ENCODE results near the gene CLOCK. TPM values are rescaled to one million over a fixed set of nuclear protein-coding genes. Genes with fewer than 3 reads are reported as not detected.
"Not testable (repeated sequence)": the region's sequence is repeated elsewhere in the genome, so short reads cannot be mapped to it uniquely, and the experiment has no call there.

Gene CLOCK
- total RNA-seq, 1 donor from 2014 or later = 26.1 TPM

GRCh38 chr4:55560096-55560495 lies 13.4 kb upstream of the CLOCK start:
- Mint-ChIP-seq H3K27me3 (ENCODE audit: low read depth) (peaks cover 16% of the 10 kb centered on the region), H3K36me3 (ENCODE audit: low read depth) (no peaks in the 10 kb centered on the region), H3K27ac (ENCODE audit: unreplicated experiment) (no peak overlapping the region), H3K4me3 (ENCODE audit: unreplicated experiment) (no peak overlapping the region), H3K4me1 (ENCODE audit: low read depth) (no peaks in the 10 kb centered on the region), H3K9me3 (ENCODE audit: low read depth) (peaks cover 3% of the 10 kb centered on the region)
- no peak for TF ChIP-seq CTCF (IDR thresholded peaks at IDR 0.05)
- DNase-seq (ENCODE audit: low spot score) = no peak

GRCh38 chr4:55554453-55555030 lies 7.8 kb upstream of the CLOCK start:
- H3K9me3 Mint-ChIP-seq (ENCODE audit: low read depth) = peaks cover 3% of the 10 kb centered on the region

GRCh38 chr4:55553441-55554201 lies 6.9 kb upstream of the CLOCK start:
- no peak for DNase-seq (ENCODE audit: low spot score)
- no peak overlapping the region for H3K4me3 Mint-ChIP-seq (ENCODE audit: unreplicated experiment)
- H3K27me3 Mint-ChIP-seq (ENCODE audit: low read depth) = peaks cover 4% of the 10 kb centered on the region

More at GRCh38 chr4:55554453-55555030, 7.8 kb upstream of the CLOCK start:
- peaks cover 7% of the 10 kb centered on the region for H3K4me1 Mint-ChIP-seq (ENCODE audit: low read depth)
- H3K4me3 Mint-ChIP-seq (ENCODE audit: unreplicated experiment) = no peak overlapping the region
- H3K27me3 Mint-ChIP-seq (ENCODE audit: low read depth) = peaks cover 4% of the 10 kb centered on the region
- DNase-seq (ENCODE audit: low spot score) = no peak
- no peak overlapping the region for H3K27ac Mint-ChIP-seq (ENCODE audit: unreplicated experiment)
- TF ChIP-seq CTCF (IDR thresholded peaks at IDR 0.05) = peak; percentile 84
- H3K36me3 Mint-ChIP-seq (ENCODE audit: low read depth) = no peaks in the 10 kb centered on the region

GRCh38 chr4:55551964-55552363 lies 5.3 kb upstream of the CLOCK start:
- not testable (repeated sequence) for H3K4me3 Mint-ChIP-seq (ENCODE audit: unreplicated experiment); H3K27me3 Mint-ChIP-seq (ENCODE audit: low read depth)

More at GRCh38 chr4:55553441-55554201, 6.9 kb upstream of the CLOCK start:
- Mint-ChIP-seq H3K9me3 (ENCODE audit: low read depth) (peaks cover 3% of the 10 kb centered on the region), H3K36me3 (ENCODE audit: low read depth) (no peaks in the 10 kb centered on the region), H3K27ac (ENCODE audit: unreplicated experiment) (no peak overlapping the region), H3K4me1 (ENCODE audit: low read depth) (peaks cover 11% of the 10 kb centered on the region)
- no peak for TF ChIP-seq CTCF (IDR thresholded peaks at IDR 0.05)

GRCh38 chr4:55549888-55550287 lies 3.2 kb upstream of the CLOCK start:
- H3K9me3 Mint-ChIP-seq (ENCODE audit: low read depth) = no peaks in the 10 kb centered on the region
- DNase-seq (ENCODE audit: low spot score) = no peak
- H3K4me1 Mint-ChIP-seq (ENCODE audit: low read depth) = peaks cover 31% of the 10 kb centered on the region
- TF ChIP-seq CTCF (IDR thresholded peaks at IDR 0.05) = no peak
- no peak overlapping the region for H3K27ac Mint-ChIP-seq (ENCODE audit: unreplicated experiment)
- H3K36me3 Mint-ChIP-seq (ENCODE audit: low read depth) = no peaks in the 10 kb centered on the region
- no peaks in the 10 kb centered on the region for H3K27me3 Mint-ChIP-seq (ENCODE audit: low read depth)
- no peak overlapping the region for H3K4me3 Mint-ChIP-seq (ENCODE audit: unreplicated experiment)

More at GRCh38 chr4:55551964-55552363, 5.3 kb upstream of the CLOCK start:
- H3K4me1 Mint-ChIP-seq (ENCODE audit: low read depth) = peaks cover 25% of the 10 kb centered on the region
- H3K27ac Mint-ChIP-seq (ENCODE audit: unreplicated experiment); H3K9me3 Mint-ChIP-seq (ENCODE audit: low read depth); DNase-seq (ENCODE audit: low spot score); H3K36me3 Mint-ChIP-seq (ENCODE audit: low read depth): not testable (repeated sequence)

All from chondrocyte (in vitro differentiated cells).